Spleen (tissue), 11 donors: ENCODE data around the gene ADGRG3. TPM values are rescaled to one million over a fixed set of nuclear protein-coding genes. Genes with fewer than 3 reads are reported as not detected.

ENCODE experiments used
- DNase-seq: peaks from one replicate; pipeline ENCODE4 v3.0.0-alpha.2; 2020
- H3K27ac ChIP-seq, 8 donors: fragments of 200-600 bp; sonication (generic) in 7 of 8; 1 replicate in 4 of 8; 2 replicates in 4 of 8; pipeline versions ENCODE4 v1.5.0 to v1.8.0; 2016 to 2021; ENCODE audit warnings: inconsistent platforms in 4 of 8, mild to moderate bottlenecking in 4 of 8, moderate library complexity in 1 of 8
- H3K27me3 ChIP-seq, 7 donors: fragments of 200-600 bp; sonication (generic) in 6 of 7; replicated peaks in 1 of 7; 1 replicate in 4 of 7; 2 replicates in 3 of 7; pipeline versions ENCODE4 v1.5.0 to v1.8.0; 2016 to 2021; ENCODE audit warnings: inconsistent platforms in 3 of 7, mild to moderate bottlenecking in 1 of 7
- H3K36me3 ChIP-seq, 6 donors: fragments of 200-600 bp; sonication (generic) in 5 of 6; 1 replicate in 4 of 6; 2 replicates in 2 of 6; pipeline versions ENCODE4 v1.5.0 to v1.8.0; 2016 to 2021; ENCODE audit warnings: inconsistent platforms in 2 of 6
- H3K4me1 ChIP-seq, 6 donors: fragments of 200-600 bp; sonication (generic) in 5 of 6; 1 replicate in 3 of 6; 2 replicates in 3 of 6; pipeline versions ENCODE4 v1.5.0 to v1.8.0; 2016 to 2021; ENCODE audit warnings: inconsistent platforms in 3 of 6
- H3K4me3 ChIP-seq, 8 donors: fragments of 200-600 bp; sonication (generic) in 7 of 8; 1 replicate in 4 of 8; 2 replicates in 4 of 8; pipeline versions ENCODE4 v1.5.0 to v1.8.0; 2016 to 2021; ENCODE audit warnings: inconsistent platforms in 4 of 8, mild to moderate bottlenecking in 4 of 8, moderate library complexity in 2 of 8
- H3K9me3 ChIP-seq, 8 donors: fragments of 200-600 bp; sonication (generic) in 7 of 8; 1 replicate in 4 of 8; 2 replicates in 4 of 8; pipeline versions ENCODE4 v1.5.0 to v1.8.0; 2016 to 2021; ENCODE audit warnings: inconsistent platforms in 4 of 8
- POLR2A ChIP-seq, 3 donors: fragments of 450-650 bp; IDR thresholded peaks; one replicate each; pipeline ENCODE4 v1.5.1; 2017; ENCODE audit warnings: antibody characterized with exemption in 3 of 3, mild to moderate bottlenecking in 1 of 3
- POLR2AphosphoS5 ChIP-seq, 3 donors: sonication (generic); formaldehyde crosslinking; IDR thresholded peaks; one replicate each; pipeline ENCODE4 v1.5.1; 2017; ENCODE audit warnings: antibody characterized with exemption in 3 of 3
- WGBS, 5 donors: extraction: QIAGEN DNeasy Blood & Tissue Kit in 3 of 5; methylation state at CpG; one replicate each; pipeline versions ENCODE4 v1.1.5 to v1.1.7; 2013 to 2018; 5-methylcytosine and 5-hydroxymethylcytosine counted together
- intact Hi-C: fragments of 100-400 bp; cut with DNase I; formaldehyde crosslinking; loops from one replicate; pipeline ENCODE4 v1.15.0; 2023; ENCODE audit warnings: low total_unique reads
- polyA plus RNA-seq, 3 donors: library from polyadenylated mRNA; stranded (reverse); fragments of 200-250 nt; gene quantifications; one replicate each; pipeline ENCODE4 v1.2.1, GENCODE V29; 2013
- total RNA-seq, 7 donors: library from RNA; depleted of rRNA in 3 of 7; stranded (reverse); fragments of >200 nt in 3 of 7; fragmentation: NEBNext Ultra II Directional in 4 of 7; extraction: Animal tissue kit (Norgen Biotek cat#: 25700) in 4 of 7; gene quantifications; one replicate each; pipeline versions ENCODE4 v1.1.0 to v1.2.1, GENCODE V29; 2016 to 2021
- TF ChIP-seq, protein P1 (sequence below), 11 experiments: fragments of 200-600 bp in 7 of 11; fragments of 450-650 bp in 4 of 11; sonication (generic) in 4 of 11; IDR thresholded peaks in 8 of 11; conservative IDR thresholded peaks in 3 of 11; 1 replicate in 7 of 11; 2 replicates in 4 of 11; pipeline versions ENCODE4 v1.4.0 to v1.8.0; 2016 to 2021; ENCODE audit warnings: antibody characterized with exemption in 11 of 11, inconsistent platforms in 4 of 11, mild to moderate bottlenecking in 1 of 11
- donor health status: healthy with polysubstance abuse.
- donor health status: DM: no; HTN: no; CAD: no; lungs with moderate emphysema.
- donor health status: DM: no; HTN: no; CAD: no.
- donor health status: Bipolar disorder and iron deficiency.
- donor health status: healthy.
- donor health status: DM: no; HTN: no; CAD: no.
- donor health status: DM: yes; HTN: yes; CAD: no.

The ADGRG3 gene
- total and polyA plus RNA-seq, 10 donors, result 2.5 to 116 (median 27.2) TPM

DNA sequence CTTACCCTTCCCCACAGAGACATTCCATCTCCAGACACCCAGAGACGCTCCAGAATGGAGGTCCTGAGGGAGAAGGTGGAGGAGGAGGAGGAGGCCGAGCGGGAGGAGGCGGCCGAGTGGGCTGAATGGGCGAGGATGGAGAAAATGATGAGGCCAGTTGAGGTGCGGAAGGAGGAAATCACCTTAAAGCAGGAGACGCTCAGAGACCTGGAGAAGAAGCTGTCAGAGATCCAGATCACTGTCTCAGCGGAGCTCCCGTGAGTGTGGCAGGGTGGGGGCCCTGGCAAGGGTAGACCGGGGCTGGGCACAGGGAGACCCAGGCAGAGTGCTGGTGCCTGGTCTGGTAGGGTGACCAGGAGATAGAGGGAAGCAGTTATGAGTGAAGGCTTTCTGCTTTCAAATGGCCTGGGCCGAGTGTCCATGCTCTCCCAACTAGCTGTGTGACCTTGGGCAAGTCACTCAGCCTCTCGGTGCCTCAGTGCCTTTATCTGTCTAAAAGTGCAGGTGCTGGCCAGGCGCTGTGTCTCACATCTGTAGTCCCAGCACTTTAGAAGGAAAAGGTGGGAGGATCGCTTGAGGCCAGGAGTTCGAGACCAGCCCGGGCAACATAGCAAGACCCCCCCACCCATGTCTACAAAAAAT, 29.9 kb downstream of the ADGRG3 start:
- H3K27ac ChIP-seq, result no peak overlapping the region
- 90 to 96% (median 91%) methylated on average over 17 of the region's 17 CpGs for WGBS, 5 donors
- TF ChIP-seq POLR2A (IDR thresholded peaks at IDR 0.05), result no peak
- TF ChIP-seq, protein P1, sequence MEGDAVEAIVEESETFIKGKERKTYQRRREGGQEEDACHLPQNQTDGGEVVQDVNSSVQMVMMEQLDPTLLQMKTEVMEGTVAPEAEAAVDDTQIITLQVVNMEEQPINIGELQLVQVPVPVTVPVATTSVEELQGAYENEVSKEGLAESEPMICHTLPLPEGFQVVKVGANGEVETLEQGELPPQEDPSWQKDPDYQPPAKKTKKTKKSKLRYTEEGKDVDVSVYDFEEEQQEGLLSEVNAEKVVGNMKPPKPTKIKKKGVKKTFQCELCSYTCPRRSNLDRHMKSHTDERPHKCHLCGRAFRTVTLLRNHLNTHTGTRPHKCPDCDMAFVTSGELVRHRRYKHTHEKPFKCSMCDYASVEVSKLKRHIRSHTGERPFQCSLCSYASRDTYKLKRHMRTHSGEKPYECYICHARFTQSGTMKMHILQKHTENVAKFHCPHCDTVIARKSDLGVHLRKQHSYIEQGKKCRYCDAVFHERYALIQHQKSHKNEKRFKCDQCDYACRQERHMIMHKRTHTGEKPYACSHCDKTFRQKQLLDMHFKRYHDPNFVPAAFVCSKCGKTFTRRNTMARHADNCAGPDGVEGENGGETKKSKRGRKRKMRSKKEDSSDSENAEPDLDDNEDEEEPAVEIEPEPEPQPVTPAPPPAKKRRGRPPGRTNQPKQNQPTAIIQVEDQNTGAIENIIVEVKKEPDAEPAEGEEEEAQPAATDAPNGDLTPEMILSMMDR (IDR thresholded peaks at IDR 0.05 in 8 of 11, conservative IDR thresholded peaks at IDR 0.05 in 3 of 11), result no peak
- no peak for TF ChIP-seq POLR2AphosphoS5 (IDR thresholded peaks at IDR 0.05)
- no peaks in the 10 kb centered on the region for H3K9me3 ChIP-seq
- no peaks in the 10 kb centered on the region for H3K27me3 ChIP-seq
- intact Hi-C loops, result no loop called here
- no peak for DNase-seq
- H3K36me3 ChIP-seq, result no peaks in the 10 kb centered on the region
- H3K4me1 ChIP-seq, result peaks cover 0 to 24% (median 4%) of the 10 kb centered on the region in 6 donors
- no peak overlapping the region for H3K4me3 ChIP-seq

DNA sequence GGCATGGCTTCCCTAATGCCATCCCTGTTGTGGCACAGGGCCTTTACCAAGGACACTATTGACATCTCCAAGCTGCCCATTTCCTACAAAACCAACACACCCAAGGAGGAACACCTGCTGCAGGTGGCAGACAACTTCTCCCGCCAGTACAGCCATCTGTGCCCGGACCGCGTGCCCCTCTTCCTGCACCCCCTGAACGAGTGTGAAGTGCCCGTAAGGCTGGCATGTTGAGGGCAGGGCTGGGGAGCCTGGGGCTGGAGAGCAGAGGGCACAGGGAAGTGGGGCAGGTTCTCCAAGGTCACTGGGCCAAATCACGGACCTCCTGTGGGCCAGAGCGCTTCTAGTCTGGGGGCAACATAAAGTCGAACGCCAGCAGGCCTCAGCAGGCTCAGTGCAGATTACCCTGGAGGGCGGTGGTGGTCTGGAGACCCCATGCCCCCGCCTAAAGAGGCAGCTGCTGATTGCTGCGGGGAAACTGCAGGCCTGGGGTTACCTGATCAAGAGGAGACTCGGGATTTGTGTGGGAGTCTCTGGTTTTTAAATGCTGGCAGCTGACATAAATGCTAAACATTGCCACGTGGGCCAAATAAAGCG, 30.8 kb downstream of the ADGRG3 start:
- intact Hi-C loops, result no loop called here
- Histone ChIP-seq H3K4me1 (peaks cover 0 to 23% (median 4%) of the 10 kb centered on the region in 6 donors), H3K27ac (no peak overlapping the region), H3K27me3 (no peaks in the 10 kb centered on the region), H3K9me3 (no peaks in the 10 kb centered on the region), H3K36me3 (no peaks in the 10 kb centered on the region), H3K4me3 (no peak overlapping the region)
- 76 to 86% (median 84%) methylated on average over 16 of the region's 16 CpGs for WGBS, 5 donors
- no peak for DNase-seq
- TF ChIP-seq, protein P1 (IDR thresholded peaks at IDR 0.05 in 8 of 11, conservative IDR thresholded peaks at IDR 0.05 in 3 of 11), result no peak
- no peak for TF ChIP-seq POLR2A (IDR thresholded peaks at IDR 0.05)
- no peak for TF ChIP-seq POLR2AphosphoS5 (IDR thresholded peaks at IDR 0.05)

DNA sequence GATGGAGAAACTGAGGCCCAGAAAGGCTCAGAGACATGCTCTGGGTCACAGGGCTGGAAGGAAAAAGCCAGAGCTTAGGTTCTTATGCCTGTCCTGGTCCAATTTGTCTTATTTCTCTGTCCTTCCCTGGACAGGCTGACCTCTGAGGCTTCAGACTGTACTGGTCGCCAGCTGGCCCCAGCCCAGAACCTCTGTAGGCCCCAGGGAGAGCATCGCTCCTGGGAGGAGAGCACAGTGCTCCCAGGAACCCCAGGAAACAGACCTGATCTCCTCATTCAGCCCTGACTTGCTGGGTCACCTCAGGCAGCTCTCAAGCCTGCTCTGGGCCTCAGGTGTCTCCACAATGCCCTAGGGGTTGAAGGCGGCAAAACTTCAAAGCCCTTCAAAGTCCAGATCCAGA, 31.4 kb downstream of the ADGRG3 start:
- Histone ChIP-seq H3K4me1 (peaks cover 0 to 17% (median 4%) of the 10 kb centered on the region in 6 donors), H3K36me3 (no peaks in the 10 kb centered on the region), H3K27me3 (no peaks in the 10 kb centered on the region), H3K4me3 (no peak overlapping the region), H3K27ac (no peak overlapping the region), H3K9me3 (no peaks in the 10 kb centered on the region)
- WGBS, 5 donors, result 59 to 100% (median 89%) methylated on average over 2 to 3 of the region's 3 CpGs
- TF ChIP-seq POLR2A (IDR thresholded peaks at IDR 0.05) (no peak), POLR2AphosphoS5 (IDR thresholded peaks at IDR 0.05) (no peak)
- TF ChIP-seq, protein P1 (IDR thresholded peaks at IDR 0.05 in 8 of 11, conservative IDR thresholded peaks at IDR 0.05 in 3 of 11), result no peak
- no peak for DNase-seq
- intact Hi-C loops, result no loop called here

DNA sequence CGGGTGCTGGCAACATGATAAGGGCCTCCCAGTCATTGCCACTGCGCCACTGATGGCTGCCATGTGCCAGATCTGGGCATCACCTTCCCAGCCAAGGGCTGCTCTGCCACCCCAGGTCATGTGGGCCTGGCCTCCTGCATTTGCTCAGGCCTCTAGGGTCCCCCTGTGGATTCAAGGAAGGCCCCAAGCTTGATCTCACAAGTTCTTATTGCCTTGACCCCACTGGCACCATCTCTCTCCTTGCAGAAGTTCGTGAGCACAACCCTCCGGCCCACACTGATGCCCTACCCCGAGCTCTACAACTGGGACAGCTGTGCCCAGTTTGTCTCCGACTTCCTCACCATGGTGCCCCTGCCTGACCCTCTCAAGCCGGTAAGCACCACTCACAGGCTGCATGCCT, 31.8 kb downstream of the ADGRG3 start:
- WGBS, 5 donors, result 89 to 97% (median 96%) methylated on average over 7 of the region's 7 CpGs
- intact Hi-C loops, result no loop called here
- H3K4me3 ChIP-seq, result no peak overlapping the region
- H3K27me3 ChIP-seq, result no peaks in the 10 kb centered on the region
- H3K27ac ChIP-seq, result no peak overlapping the region
- no peaks in the 10 kb centered on the region for H3K36me3 ChIP-seq
- DNase-seq, result no peak
- H3K9me3 ChIP-seq, result no peaks in the 10 kb centered on the region
- TF ChIP-seq, protein P1 (IDR thresholded peaks at IDR 0.05 in 8 of 11, conservative IDR thresholded peaks at IDR 0.05 in 3 of 11), result no peak
- TF ChIP-seq POLR2AphosphoS5 (IDR thresholded peaks at IDR 0.05), result no peak
- TF ChIP-seq POLR2A (IDR thresholded peaks at IDR 0.05), result no peak
- H3K4me1 ChIP-seq, result peaks cover 0 to 13% (median 4%) of the 10 kb centered on the region in 6 donors
